Measurements from ENCODE around the gene TMEM171.
A peak's percentile ranks its signal among the peaks of the same experiment; 100 is the strongest.

DNA sequence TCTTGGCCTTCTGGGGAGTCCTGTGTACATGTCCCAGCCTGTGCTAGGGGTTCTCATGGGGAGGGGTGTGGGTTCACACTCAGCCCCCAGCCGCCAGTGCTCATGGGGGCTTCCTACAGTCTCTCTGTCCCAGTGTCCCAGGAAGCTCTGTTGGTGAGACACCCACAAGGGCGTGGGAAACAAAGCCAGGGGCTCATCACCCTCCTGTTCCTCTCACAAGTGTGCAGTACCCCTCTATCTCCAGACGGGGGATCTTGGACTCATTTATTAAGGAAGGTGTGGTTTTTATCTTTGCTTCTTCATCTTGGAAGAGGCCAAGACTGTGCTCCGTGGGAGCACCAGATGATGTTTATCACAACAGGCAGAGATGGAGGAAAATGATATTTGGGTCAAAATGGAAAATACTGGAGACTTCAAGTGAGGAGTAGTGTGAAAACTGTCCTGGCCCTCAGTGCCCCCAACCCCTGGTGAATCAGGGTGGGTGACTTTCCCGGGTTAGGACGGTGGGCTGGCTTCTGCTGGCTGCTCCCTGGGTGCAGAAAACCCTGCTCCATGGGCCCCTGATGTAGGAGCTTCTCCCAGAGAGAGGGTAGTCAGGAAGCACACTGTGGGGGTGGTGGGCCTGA, 15.2 kb downstream of the TMEM171 start:
- TF ChIP-seq, protein P1, sequence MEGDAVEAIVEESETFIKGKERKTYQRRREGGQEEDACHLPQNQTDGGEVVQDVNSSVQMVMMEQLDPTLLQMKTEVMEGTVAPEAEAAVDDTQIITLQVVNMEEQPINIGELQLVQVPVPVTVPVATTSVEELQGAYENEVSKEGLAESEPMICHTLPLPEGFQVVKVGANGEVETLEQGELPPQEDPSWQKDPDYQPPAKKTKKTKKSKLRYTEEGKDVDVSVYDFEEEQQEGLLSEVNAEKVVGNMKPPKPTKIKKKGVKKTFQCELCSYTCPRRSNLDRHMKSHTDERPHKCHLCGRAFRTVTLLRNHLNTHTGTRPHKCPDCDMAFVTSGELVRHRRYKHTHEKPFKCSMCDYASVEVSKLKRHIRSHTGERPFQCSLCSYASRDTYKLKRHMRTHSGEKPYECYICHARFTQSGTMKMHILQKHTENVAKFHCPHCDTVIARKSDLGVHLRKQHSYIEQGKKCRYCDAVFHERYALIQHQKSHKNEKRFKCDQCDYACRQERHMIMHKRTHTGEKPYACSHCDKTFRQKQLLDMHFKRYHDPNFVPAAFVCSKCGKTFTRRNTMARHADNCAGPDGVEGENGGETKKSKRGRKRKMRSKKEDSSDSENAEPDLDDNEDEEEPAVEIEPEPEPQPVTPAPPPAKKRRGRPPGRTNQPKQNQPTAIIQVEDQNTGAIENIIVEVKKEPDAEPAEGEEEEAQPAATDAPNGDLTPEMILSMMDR (IDR thresholded peaks at IDR 0.05), result peak in 3 of 6 experiments; percentile 44 to 56 (median 46)
- TF ChIP-seq POLR2A (IDR thresholded peaks at IDR 0.05), result no peak
